ENCODE measurements around the gene GRIN3A.

The GRIN3A gene

DNA sequence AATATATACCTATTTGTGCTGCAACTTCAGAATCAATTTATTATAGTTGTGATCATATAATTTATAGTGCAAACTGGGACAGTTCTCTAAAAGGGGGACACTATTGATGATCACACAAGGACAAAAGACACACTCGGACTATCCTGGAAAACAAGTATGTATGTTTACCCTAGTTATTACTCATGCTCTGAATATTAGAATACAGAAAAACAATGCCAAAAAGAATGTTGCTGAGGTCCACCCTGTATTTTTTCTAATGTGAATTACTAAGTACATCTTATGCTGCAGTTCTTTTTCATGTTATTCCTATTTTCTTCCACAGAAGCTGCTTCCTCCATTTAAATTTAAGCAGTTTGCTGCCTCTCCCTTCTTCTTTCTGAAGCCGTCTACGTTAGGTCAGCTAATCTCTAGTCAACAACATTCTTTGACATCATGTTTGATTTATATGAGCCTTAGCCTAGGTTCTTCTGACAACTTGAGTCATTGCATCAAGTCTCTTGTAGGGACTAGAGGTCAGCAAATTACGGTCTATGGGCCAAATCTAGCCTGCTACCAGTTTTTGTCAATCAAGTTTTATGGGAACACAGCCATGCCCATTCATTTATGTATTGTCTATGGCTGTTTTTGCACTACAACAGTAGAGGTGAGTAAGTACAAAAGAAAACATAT is 103.6 kb downstream of the GRIN3A start:
- no peaks in the 10 kb centered on the region for H3K36me3 ChIP-seq (ENCODE audit: control insufficient read depth in 2 of 2, insufficient read depth in 2 of 2, low read length in 2 of 2)
- H3K4me1 ChIP-seq (ENCODE audit: control insufficient read depth, insufficient read depth, low read length): no peaks in the 10 kb centered on the region
- H3K27ac ChIP-seq (ENCODE audit: low read length): no peak overlapping the region

DNA sequence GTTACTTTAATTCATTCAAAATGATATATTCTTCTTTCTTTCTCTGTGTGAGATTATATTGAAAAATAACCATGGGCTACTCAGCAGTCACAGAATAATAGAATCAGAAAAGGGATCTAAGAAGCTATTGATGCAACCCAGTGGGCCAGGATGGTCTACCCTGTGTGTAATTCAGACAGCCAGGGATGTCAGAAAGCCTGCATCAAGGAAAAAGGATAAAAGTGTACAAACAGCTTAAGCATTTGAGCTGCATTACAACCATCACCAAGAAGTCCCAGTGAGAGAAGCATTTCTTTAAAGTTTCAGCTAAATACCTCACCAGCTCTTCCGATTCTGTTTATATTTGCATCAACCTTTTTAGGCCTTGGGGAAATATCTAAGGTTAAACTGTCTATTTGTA is 105.8 kb downstream of the GRIN3A start:
- H3K9me3 ChIP-seq (ENCODE audit: control insufficient read depth in 2 of 2, low read length in 2 of 2): no peaks in the 10 kb centered on the region
- no peak overlapping the region for H3K9ac ChIP-seq (ENCODE audit: low read length in 2 of 2)
- H3K4me1 ChIP-seq (ENCODE audit: control insufficient read depth, insufficient read depth, low read length): no peaks in the 10 kb centered on the region
- no peaks in the 10 kb centered on the region for H3K27me3 ChIP-seq (ENCODE audit: control insufficient read depth in 1 of 2, insufficient read depth in 2 of 2, low read length in 2 of 2)
- no peaks in the 10 kb centered on the region for H3K36me3 ChIP-seq (ENCODE audit: control insufficient read depth in 2 of 2, insufficient read depth in 2 of 2, low read length in 2 of 2)
- no peak overlapping the region for H3K27ac ChIP-seq (ENCODE audit: low read length)
- no peak overlapping the region for H3K4me3 ChIP-seq (ENCODE audit: low read length in 2 of 2)

More for the DNA sequence above, 103.6 kb downstream of the GRIN3A start:
- H3K4me3 ChIP-seq (ENCODE audit: low read length in 2 of 2): no peak overlapping the region
- H3K27me3 ChIP-seq (ENCODE audit: control insufficient read depth in 1 of 2, insufficient read depth in 2 of 2, low read length in 2 of 2): no peaks in the 10 kb centered on the region
- H3K9me3 ChIP-seq (ENCODE audit: control insufficient read depth in 2 of 2, low read length in 2 of 2): no peaks in the 10 kb centered on the region
- H3K9ac ChIP-seq (ENCODE audit: low read length in 2 of 2): no peak overlapping the region

DNA sequence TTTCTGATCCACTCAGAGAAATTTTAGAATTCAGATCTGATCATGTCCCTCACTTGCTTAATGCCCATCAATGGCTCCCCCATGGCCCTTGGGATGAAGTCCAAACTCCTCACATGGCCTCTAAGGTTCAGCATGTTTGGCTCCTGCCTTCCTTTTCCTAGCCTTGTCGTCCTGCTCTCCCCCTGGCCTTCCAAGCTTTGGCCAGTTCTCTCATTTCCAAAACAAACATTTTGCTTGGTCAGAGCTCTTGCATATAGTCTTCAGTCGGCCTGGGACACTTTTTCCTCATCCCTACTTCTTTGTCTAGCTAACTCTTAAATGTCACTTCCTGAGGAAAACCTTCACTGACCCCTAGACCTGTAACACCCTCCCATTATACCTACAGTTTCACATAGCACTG is 106.6 kb downstream of the GRIN3A start:
- no peak overlapping the region for H3K27ac ChIP-seq (ENCODE audit: low read length)
- no peaks in the 10 kb centered on the region for H3K4me1 ChIP-seq (ENCODE audit: control insufficient read depth, insufficient read depth, low read length)
- H3K9ac ChIP-seq (ENCODE audit: low read length in 2 of 2): no peak overlapping the region
- H3K36me3 ChIP-seq (ENCODE audit: control insufficient read depth in 2 of 2, insufficient read depth in 2 of 2, low read length in 2 of 2): no peaks in the 10 kb centered on the region
- no peaks in the 10 kb centered on the region for H3K9me3 ChIP-seq (ENCODE audit: control insufficient read depth in 2 of 2, low read length in 2 of 2)
- H3K4me3 ChIP-seq (ENCODE audit: low read length in 2 of 2): no peak overlapping the region
- no peaks in the 10 kb centered on the region for H3K27me3 ChIP-seq (ENCODE audit: control insufficient read depth in 1 of 2, insufficient read depth in 2 of 2, low read length in 2 of 2)

DNA sequence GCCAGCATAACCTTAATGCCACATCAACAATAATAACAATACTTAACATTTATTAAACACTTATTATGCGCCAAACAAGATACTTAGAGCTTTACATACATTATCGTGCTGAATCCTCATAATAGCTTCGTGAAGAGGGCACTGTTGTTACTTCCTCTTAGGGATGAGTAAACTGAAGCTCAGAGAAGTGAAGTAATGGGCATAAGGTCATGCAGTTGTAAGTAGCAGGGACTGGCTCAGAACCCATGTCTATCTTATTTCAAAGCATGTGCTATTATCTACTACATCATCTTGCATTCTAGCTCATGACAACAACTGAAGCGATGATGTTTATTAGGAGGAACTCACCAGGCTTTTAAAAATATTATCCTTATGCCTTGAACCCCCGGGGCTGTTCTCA is 108.8 kb downstream of the GRIN3A start:
- no peaks in the 10 kb centered on the region for H3K4me1 ChIP-seq (ENCODE audit: control insufficient read depth, insufficient read depth, low read length)
- H3K9ac ChIP-seq (ENCODE audit: low read length in 2 of 2): no peak overlapping the region
- H3K27me3 ChIP-seq (ENCODE audit: control insufficient read depth in 1 of 2, insufficient read depth in 2 of 2, low read length in 2 of 2): no peaks in the 10 kb centered on the region
- H3K36me3 ChIP-seq (ENCODE audit: control insufficient read depth in 2 of 2, insufficient read depth in 2 of 2, low read length in 2 of 2): no peaks in the 10 kb centered on the region
- H3K4me3 ChIP-seq (ENCODE audit: low read length in 2 of 2): no peak overlapping the region
- H3K27ac ChIP-seq (ENCODE audit: low read length): no peak overlapping the region
- H3K9me3 ChIP-seq (ENCODE audit: control insufficient read depth in 2 of 2, low read length in 2 of 2): no peaks in the 10 kb centered on the region

DNA sequence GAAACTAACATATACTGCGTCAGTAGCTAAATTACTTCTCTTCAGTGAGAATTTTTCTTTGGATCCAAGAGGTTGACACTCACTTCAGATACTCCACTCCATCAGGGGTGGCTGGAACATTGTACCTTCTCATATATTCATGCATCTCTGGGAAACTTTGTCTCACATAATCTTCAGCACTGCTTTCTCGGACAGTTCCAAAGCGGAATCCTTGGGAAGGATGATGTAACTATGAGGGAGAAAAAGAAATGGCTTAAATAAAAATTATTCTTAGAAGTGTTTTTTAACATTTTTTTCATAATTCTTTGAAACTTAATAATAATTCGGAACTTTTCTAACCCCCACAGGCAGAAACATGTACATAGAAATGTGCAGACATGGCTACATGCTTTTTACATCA is 110.3 kb downstream of the GRIN3A start:
- no peaks in the 10 kb centered on the region for H3K27me3 ChIP-seq (ENCODE audit: control insufficient read depth in 1 of 2, insufficient read depth in 2 of 2, low read length in 2 of 2)
- H3K36me3 ChIP-seq (ENCODE audit: control insufficient read depth in 2 of 2, insufficient read depth in 2 of 2, low read length in 2 of 2): no peaks in the 10 kb centered on the region
- no peak overlapping the region for H3K9ac ChIP-seq (ENCODE audit: low read length in 2 of 2)
- H3K4me1 ChIP-seq (ENCODE audit: control insufficient read depth, insufficient read depth, low read length): no peaks in the 10 kb centered on the region
- H3K4me3 ChIP-seq (ENCODE audit: low read length in 2 of 2): no peak overlapping the region
- H3K9me3 ChIP-seq (ENCODE audit: control insufficient read depth in 2 of 2, low read length in 2 of 2): no peaks in the 10 kb centered on the region
- H3K27ac ChIP-seq (ENCODE audit: low read length): no peak overlapping the region

DNA sequence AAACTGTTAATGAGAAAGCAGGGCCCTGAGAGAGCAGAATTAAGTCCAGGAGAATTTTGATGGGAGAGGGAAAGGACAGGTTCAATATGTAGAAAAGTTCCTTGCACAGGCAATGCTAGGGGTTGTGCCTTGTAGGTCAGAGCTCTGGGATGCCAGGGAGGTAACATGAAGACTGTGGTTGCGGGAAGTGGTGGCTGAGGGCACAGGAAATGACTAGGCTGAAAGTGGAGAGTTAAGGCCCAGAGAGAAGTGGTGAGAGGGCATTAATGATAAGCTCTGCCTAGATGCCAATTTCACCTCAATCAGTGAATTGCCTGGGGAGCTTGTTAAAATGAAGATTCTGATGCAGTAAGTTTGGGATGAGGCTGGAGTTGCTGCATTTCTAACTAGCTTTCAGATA is 112.2 kb downstream of the GRIN3A start:
- Histone ChIP-seq H3K9ac (ENCODE audit: low read length in 2 of 2) (no peak overlapping the region), H3K36me3 (ENCODE audit: control insufficient read depth in 2 of 2, insufficient read depth in 2 of 2, low read length in 2 of 2) (no peaks in the 10 kb centered on the region), H3K27me3 (ENCODE audit: control insufficient read depth in 1 of 2, insufficient read depth in 2 of 2, low read length in 2 of 2) (no peaks in the 10 kb centered on the region), H3K4me3 (ENCODE audit: low read length in 2 of 2) (no peak overlapping the region), H3K9me3 (ENCODE audit: control insufficient read depth in 2 of 2, low read length in 2 of 2) (no peaks in the 10 kb centered on the region), H3K4me1 (ENCODE audit: control insufficient read depth, insufficient read depth, low read length) (no peaks in the 10 kb centered on the region), H3K27ac (ENCODE audit: low read length) (no peak overlapping the region)

DNA sequence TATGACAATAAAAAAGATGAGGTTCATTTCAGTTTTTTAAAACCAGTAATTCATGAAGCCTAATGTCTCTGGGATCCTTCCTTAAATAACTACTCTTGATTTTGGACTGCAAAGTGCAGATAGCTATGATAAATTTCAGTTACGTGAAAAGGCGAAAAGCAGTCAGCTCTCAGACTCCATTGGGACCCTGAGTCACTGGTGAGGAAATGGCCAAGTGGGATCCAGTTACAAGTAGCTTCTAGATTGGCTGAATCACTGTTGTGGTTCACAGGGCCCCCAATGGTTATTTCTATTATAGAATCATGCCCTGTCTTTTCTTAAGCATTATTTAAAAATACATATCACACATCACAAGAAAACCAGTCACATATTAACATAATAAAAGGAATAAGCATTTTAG is 112.6 kb downstream of the GRIN3A start:
- Histone ChIP-seq H3K9me3 (ENCODE audit: control insufficient read depth in 2 of 2, low read length in 2 of 2) (no peaks in the 10 kb centered on the region), H3K4me3 (ENCODE audit: low read length in 2 of 2) (no peak overlapping the region), H3K36me3 (ENCODE audit: control insufficient read depth in 2 of 2, insufficient read depth in 2 of 2, low read length in 2 of 2) (no peaks in the 10 kb centered on the region), H3K27ac (ENCODE audit: low read length) (no peak overlapping the region), H3K4me1 (ENCODE audit: control insufficient read depth, insufficient read depth, low read length) (no peaks in the 10 kb centered on the region), H3K27me3 (ENCODE audit: control insufficient read depth in 1 of 2, insufficient read depth in 2 of 2, low read length in 2 of 2) (no peaks in the 10 kb centered on the region), H3K9ac (ENCODE audit: low read length in 2 of 2) (no peak overlapping the region)

DNA sequence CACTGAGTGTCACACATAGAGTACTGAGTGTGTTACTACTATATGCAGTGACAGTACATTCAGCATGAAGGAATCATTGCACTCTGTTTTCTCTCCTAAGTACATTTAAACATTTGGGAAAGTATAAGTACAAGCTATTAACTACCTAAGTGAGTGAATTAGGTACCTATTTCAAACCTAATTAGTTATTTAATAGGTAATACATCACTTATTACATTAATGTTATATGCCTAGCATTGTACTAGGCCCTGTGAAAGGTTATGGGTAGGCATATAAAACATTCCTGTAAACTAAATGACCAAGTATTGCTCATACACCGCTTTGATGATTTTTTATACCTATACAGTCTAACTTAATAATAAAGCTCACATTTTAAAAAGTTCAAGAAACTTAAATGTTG is 118.0 kb downstream of the GRIN3A start:
- Histone ChIP-seq H3K4me3 (ENCODE audit: low read length in 2 of 2) (no peak overlapping the region), H3K9ac (ENCODE audit: low read length in 2 of 2) (no peak overlapping the region), H3K27ac (ENCODE audit: low read length) (no peak overlapping the region), H3K36me3 (ENCODE audit: control insufficient read depth in 2 of 2, insufficient read depth in 2 of 2, low read length in 2 of 2) (no peaks in the 10 kb centered on the region), H3K4me1 (ENCODE audit: control insufficient read depth, insufficient read depth, low read length) (no peaks in the 10 kb centered on the region), H3K27me3 (ENCODE audit: control insufficient read depth in 1 of 2, insufficient read depth in 2 of 2, low read length in 2 of 2) (no peaks in the 10 kb centered on the region), H3K9me3 (ENCODE audit: control insufficient read depth in 2 of 2, low read length in 2 of 2) (no peaks in the 10 kb centered on the region)

DNA sequence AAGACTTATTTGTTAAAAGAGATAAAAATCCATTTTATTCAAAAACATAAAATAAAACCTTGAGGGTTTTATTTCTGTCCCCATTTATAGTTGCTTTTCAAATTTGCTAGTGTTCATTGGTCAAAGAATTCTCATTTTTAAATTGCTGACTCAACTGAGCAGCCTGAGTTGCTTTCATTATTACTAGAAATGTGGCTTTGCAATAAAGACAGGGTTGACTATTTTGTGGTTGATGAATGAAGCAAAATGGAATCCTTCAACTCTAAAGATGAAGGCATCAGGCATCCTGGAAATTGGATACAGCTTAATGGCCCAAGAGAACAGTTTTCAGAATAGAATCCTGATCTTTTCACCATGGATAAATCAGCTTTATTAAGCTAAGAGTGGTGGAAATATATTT is 119.7 kb downstream of the GRIN3A start:
- Histone ChIP-seq H3K36me3 (ENCODE audit: control insufficient read depth in 2 of 2, insufficient read depth in 2 of 2, low read length in 2 of 2) (no peaks in the 10 kb centered on the region), H3K27me3 (ENCODE audit: control insufficient read depth in 1 of 2, insufficient read depth in 2 of 2, low read length in 2 of 2) (no peaks in the 10 kb centered on the region), H3K4me3 (ENCODE audit: low read length in 2 of 2) (no peak overlapping the region), H3K9me3 (ENCODE audit: control insufficient read depth in 2 of 2, low read length in 2 of 2) (no peaks in the 10 kb centered on the region), H3K27ac (ENCODE audit: low read length) (no peak overlapping the region), H3K4me1 (ENCODE audit: control insufficient read depth, insufficient read depth, low read length) (no peaks in the 10 kb centered on the region), H3K9ac (ENCODE audit: low read length in 2 of 2) (no peak overlapping the region)

DNA sequence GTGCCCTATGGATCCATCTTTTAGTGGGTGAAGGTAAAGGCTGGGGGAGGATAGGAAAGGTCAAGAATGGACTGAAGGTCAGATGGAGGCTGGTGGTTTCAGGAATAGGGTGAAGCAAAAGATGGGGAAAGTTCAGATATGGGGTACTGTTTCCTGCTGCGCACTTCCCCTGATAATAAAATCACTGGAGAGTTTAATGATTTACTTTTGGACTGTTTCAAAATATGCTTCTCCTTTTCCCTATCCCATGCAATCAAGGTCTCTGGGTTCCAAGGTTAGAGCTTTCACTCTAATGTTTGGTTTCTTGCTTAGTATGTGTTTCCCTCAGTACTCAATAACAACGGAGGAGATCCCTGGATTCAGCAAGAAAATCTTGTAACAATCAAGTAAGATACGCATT is 132.9 kb downstream of the GRIN3A start:
- H3K9me3 ChIP-seq (ENCODE audit: control insufficient read depth in 2 of 2, low read length in 2 of 2): no peaks in the 10 kb centered on the region
- no peak overlapping the region for H3K4me3 ChIP-seq (ENCODE audit: low read length in 2 of 2)
- H3K4me1 ChIP-seq (ENCODE audit: control insufficient read depth, insufficient read depth, low read length): no peaks in the 10 kb centered on the region
- no peak overlapping the region for H3K27ac ChIP-seq (ENCODE audit: low read length)
- H3K36me3 ChIP-seq (ENCODE audit: control insufficient read depth in 2 of 2, insufficient read depth in 2 of 2, low read length in 2 of 2): no peaks in the 10 kb centered on the region
- H3K9ac ChIP-seq (ENCODE audit: low read length in 2 of 2): no peak overlapping the region
- H3K27me3 ChIP-seq (ENCODE audit: control insufficient read depth in 1 of 2, insufficient read depth in 2 of 2, low read length in 2 of 2): peaks cover 0 to 5% of the 10 kb centered on the region in 2 donors

DNA sequence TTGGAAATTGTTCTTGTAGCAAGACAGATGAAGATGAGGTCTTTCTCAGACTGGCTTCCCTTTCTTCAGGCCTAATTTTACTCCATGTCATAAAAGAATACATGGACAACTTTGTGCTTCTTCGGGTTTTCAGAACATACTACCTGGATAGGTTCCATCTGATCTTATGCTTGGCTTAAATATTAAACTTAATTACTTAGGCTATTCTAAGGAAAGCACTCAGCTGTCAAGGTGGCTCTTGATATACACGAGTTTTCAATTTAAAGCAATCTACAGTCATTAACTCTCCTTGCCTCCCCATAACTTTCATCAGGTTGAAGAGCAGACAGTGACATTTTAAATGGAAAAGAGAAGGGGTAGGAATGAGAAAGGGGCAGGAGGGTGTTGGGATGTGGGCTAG is 134.2 kb downstream of the GRIN3A start:
- Histone ChIP-seq H3K9ac (ENCODE audit: low read length in 2 of 2) (no peak overlapping the region), H3K4me3 (ENCODE audit: low read length in 2 of 2) (no peak overlapping the region), H3K27me3 (ENCODE audit: control insufficient read depth in 1 of 2, insufficient read depth in 2 of 2, low read length in 2 of 2) (peaks cover 0 to 5% of the 10 kb centered on the region in 2 donors), H3K36me3 (ENCODE audit: control insufficient read depth in 2 of 2, insufficient read depth in 2 of 2, low read length in 2 of 2) (no peaks in the 10 kb centered on the region), H3K4me1 (ENCODE audit: control insufficient read depth, insufficient read depth, low read length) (no peaks in the 10 kb centered on the region), H3K27ac (ENCODE audit: low read length) (no peak overlapping the region), H3K9me3 (ENCODE audit: control insufficient read depth in 2 of 2, low read length in 2 of 2) (no peaks in the 10 kb centered on the region)

All from stomach smooth muscle (tissue), 2 donors.